H1 (cell line): Measurements from ENCODE around the gene ASTL. TPM values are rescaled to one million over a fixed set of nuclear protein-coding genes. Genes with fewer than 3 reads are reported as not detected.

Experiments
- E2F6 ChIP-seq: IDR thresholded peaks from 2 replicates; pipeline ENCODE4 v1.6.1; 2012; ENCODE audit warnings: inconsistent platforms
- EGR1 ChIP-seq: IDR thresholded peaks from 2 replicates; pipeline ENCODE4 v1.6.1; 2011; ENCODE audit warnings: low read depth, low read length, borderline replicate concordance
- NRF1 ChIP-seq: IDR thresholded peaks from 2 replicates; pipeline ENCODE4 v1.6.1; 2011; ENCODE audit warnings: mild to moderate bottlenecking, low read depth, low read length, improper control_type of control experiment
- TAF1 ChIP-seq: IDR thresholded peaks from 2 replicates; pipeline ENCODE4 v1.6.1; 2011; ENCODE audit warnings: mild to moderate bottlenecking, low read depth, low read length
- TAF7 ChIP-seq: optimal IDR thresholded peaks from 2 replicates; pipeline ENCODE3; 2011; ENCODE audit warnings: low read depth, mild to moderate bottlenecking, inconsistent platforms, low read length, moderate library complexity, borderline replicate concordance
- ZNF274 ChIP-seq: IDR thresholded peaks from 2 replicates; pipeline ENCODE4 v1.7.0; 2012; ENCODE audit warnings: low read length, borderline replicate concordance; ENCODE audit errors: extremely low read depth
- polyA plus RNA-seq, 7 experiments: library from polyadenylated mRNA; depleted of rRNA in 3 of 7; stranded (reverse) in 5 of 7; unstranded in 2 of 7; fragments of >200 nt in 5 of 7; fragments of 200-250 nt in 2 of 7; gene quantifications; 1 replicate in 5 of 7; 2 replicates in 1 of 7; 4 replicates in 1 of 7; pipeline versions ENCODE4 v1.2.1 to v1.2.3, GENCODE V29; 2011 to 2013; ENCODE audit warnings: missing spikeins in 2 of 7, mixed read lengths in 2 of 7
- total RNA-seq: library from RNA; stranded (reverse); fragmentation: NEBNext Ultra II Directional; extraction: Animal tissue kit (Norgen Biotek cat#: 25700); gene quantifications from 2 replicates; pipeline ENCODE4 v1.2.1, GENCODE V29; 2021
- TF ChIP-seq, protein P1 (sequence below): fragments of 300-600 bp; sonication (generic); IDR thresholded peaks from 2 replicates; pipeline ENCODE4 v1.7.1; 2012; ENCODE audit warnings: low read length, moderate library complexity, mild to moderate bottlenecking, inconsistent platforms; ENCODE audit not compliant: insufficient replicate concordance
- TF ChIP-seq, protein P2 (sequence below): IDR thresholded peaks from 2 replicates; pipeline ENCODE4 v1.6.1; 2011; ENCODE audit warnings: low read length, improper control_type of control experiment

ASTL gene
- total and polyA plus RNA-seq, 2 of the 8 experiments (the other 6 are each of a cell fraction or from before 2014, with no cell fraction given) = 0.60 to 1.4 TPM

DNA sequence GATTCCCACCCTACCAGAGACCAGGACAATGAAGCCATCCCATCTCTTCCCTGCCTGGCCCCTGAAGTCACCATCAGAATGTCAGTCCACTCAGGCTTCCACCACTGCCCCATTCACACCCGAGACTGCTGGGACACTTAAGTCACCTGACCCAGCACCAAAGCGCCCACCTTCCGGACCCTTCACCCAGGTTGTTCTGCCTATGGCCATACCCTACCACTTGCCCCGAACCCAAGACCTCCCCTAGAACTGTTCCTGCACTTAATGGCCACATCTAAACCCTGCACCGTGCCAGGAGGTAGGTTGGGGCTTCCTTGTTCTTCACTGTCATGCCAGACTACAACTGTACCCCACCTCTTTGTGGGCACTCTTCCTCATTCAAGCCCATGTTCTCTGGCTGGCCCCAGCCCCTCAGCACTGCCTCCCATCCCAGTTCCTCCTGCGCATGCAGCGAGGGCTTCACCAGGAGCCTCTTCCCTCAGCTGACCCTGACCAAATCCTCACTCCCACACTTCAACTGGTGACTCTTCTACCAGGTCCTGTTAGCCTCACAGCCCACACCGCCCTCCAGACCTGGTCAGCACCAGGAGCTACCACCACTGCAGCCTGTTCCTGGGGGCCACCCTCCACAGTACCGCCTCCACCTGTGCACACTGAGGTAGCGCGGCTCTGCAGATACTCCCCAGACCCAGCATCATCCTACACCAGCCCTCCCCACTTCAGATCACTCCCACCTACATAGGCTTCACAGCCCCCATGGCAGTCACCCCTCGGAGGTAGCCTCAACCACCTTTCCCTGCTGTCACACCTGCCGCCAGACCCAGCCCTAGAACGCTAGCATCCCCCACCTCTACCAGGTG is 13.7 kb downstream of the ASTL start (continued):
- TF ChIP-seq, protein P1, sequence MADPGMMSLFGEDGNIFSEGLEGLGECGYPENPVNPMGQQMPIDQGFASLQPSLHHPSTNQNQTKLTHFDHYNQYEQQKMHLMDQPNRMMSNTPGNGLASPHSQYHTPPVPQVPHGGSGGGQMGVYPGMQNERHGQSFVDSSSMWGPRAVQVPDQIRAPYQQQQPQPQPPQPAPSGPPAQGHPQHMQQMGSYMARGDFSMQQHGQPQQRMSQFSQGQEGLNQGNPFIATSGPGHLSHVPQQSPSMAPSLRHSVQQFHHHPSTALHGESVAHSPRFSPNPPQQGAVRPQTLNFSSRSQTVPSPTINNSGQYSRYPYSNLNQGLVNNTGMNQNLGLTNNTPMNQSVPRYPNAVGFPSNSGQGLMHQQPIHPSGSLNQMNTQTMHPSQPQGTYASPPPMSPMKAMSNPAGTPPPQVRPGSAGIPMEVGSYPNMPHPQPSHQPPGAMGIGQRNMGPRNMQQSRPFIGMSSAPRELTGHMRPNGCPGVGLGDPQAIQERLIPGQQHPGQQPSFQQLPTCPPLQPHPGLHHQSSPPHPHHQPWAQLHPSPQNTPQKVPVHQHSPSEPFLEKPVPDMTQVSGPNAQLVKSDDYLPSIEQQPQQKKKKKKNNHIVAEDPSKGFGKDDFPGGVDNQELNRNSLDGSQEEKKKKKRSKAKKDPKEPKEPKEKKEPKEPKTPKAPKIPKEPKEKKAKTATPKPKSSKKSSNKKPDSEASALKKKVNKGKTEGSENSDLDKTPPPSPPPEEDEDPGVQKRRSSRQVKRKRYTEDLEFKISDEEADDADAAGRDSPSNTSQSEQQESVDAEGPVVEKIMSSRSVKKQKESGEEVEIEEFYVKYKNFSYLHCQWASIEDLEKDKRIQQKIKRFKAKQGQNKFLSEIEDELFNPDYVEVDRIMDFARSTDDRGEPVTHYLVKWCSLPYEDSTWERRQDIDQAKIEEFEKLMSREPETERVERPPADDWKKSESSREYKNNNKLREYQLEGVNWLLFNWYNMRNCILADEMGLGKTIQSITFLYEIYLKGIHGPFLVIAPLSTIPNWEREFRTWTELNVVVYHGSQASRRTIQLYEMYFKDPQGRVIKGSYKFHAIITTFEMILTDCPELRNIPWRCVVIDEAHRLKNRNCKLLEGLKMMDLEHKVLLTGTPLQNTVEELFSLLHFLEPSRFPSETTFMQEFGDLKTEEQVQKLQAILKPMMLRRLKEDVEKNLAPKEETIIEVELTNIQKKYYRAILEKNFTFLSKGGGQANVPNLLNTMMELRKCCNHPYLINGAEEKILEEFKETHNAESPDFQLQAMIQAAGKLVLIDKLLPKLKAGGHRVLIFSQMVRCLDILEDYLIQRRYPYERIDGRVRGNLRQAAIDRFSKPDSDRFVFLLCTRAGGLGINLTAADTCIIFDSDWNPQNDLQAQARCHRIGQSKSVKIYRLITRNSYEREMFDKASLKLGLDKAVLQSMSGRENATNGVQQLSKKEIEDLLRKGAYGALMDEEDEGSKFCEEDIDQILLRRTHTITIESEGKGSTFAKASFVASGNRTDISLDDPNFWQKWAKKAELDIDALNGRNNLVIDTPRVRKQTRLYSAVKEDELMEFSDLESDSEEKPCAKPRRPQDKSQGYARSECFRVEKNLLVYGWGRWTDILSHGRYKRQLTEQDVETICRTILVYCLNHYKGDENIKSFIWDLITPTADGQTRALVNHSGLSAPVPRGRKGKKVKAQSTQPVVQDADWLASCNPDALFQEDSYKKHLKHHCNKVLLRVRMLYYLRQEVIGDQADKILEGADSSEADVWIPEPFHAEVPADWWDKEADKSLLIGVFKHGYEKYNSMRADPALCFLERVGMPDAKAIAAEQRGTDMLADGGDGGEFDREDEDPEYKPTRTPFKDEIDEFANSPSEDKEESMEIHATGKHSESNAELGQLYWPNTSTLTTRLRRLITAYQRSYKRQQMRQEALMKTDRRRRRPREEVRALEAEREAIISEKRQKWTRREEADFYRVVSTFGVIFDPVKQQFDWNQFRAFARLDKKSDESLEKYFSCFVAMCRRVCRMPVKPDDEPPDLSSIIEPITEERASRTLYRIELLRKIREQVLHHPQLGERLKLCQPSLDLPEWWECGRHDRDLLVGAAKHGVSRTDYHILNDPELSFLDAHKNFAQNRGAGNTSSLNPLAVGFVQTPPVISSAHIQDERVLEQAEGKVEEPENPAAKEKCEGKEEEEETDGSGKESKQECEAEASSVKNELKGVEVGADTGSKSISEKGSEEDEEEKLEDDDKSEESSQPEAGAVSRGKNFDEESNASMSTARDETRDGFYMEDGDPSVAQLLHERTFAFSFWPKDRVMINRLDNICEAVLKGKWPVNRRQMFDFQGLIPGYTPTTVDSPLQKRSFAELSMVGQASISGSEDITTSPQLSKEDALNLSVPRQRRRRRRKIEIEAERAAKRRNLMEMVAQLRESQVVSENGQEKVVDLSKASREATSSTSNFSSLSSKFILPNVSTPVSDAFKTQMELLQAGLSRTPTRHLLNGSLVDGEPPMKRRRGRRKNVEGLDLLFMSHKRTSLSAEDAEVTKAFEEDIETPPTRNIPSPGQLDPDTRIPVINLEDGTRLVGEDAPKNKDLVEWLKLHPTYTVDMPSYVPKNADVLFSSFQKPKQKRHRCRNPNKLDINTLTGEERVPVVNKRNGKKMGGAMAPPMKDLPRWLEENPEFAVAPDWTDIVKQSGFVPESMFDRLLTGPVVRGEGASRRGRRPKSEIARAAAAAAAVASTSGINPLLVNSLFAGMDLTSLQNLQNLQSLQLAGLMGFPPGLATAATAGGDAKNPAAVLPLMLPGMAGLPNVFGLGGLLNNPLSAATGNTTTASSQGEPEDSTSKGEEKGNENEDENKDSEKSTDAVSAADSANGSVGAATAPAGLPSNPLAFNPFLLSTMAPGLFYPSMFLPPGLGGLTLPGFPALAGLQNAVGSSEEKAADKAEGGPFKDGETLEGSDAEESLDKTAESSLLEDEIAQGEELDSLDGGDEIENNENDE = no peak
- TF ChIP-seq TAF7 (no peak), TAF1 (no peak), E2F6 (no peak), EGR1 (no peak), ZNF274 (no peak), NRF1 (no peak)
- TF ChIP-seq, protein P2, sequence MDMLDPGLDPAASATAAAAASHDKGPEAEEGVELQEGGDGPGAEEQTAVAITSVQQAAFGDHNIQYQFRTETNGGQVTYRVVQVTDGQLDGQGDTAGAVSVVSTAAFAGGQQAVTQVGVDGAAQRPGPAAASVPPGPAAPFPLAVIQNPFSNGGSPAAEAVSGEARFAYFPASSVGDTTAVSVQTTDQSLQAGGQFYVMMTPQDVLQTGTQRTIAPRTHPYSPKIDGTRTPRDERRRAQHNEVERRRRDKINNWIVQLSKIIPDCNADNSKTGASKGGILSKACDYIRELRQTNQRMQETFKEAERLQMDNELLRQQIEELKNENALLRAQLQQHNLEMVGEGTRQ = no peak
